ENCODE data around the gene LRP1B.
"Not testable (repeated sequence)": the region's sequence is repeated elsewhere in the genome, so short reads cannot be mapped to it uniquely, and the experiment has no call there.

The LRP1B gene

GRCh38 chr2:142088058-142088568 lies 42.7 kb downstream of the LRP1B start:
- DNase-seq (ENCODE audit: extremely low read depth, low read depth) = no peak
- no peak for TF ChIP-seq CTCF (IDR thresholded peaks at IDR 0.05; ENCODE audit: low read depth, low read length)

- DNase-seq (ENCODE audit: extremely low read depth, low read depth) = not testable (repeated sequence)
These were observed 43.2 kb downstream of the LRP1B start for GRCh38 chr2:142087585-142087984.

- no peak for DNase-seq (ENCODE audit: extremely low read depth, low read depth)
These were observed 48.4 kb downstream of the LRP1B start for GRCh38 chr2:142082368-142082767.

GRCh38 chr2:142076317-142076716 lies 54.5 kb downstream of the LRP1B start:
- DNase-seq (ENCODE audit: extremely low read depth, low read depth) = no peak

More at GRCh38 chr2:142082368-142082767, 48.4 kb downstream of the LRP1B start:
- TF ChIP-seq CTCF (IDR thresholded peaks at IDR 0.05; ENCODE audit: low read depth, low read length) = no peak

GRCh38 chr2:142075826-142076225 lies 55.0 kb downstream of the LRP1B start:
- no peak for DNase-seq (ENCODE audit: extremely low read depth, low read depth)
- TF ChIP-seq CTCF (IDR thresholded peaks at IDR 0.05; ENCODE audit: low read depth, low read length) = no peak

More at GRCh38 chr2:142076317-142076716, 54.5 kb downstream of the LRP1B start:
- no peak for TF ChIP-seq CTCF (IDR thresholded peaks at IDR 0.05; ENCODE audit: low read depth, low read length)

GRCh38 chr2:142069251-142069888 lies 61.4 kb downstream of the LRP1B start:
- TF ChIP-seq CTCF (IDR thresholded peaks at IDR 0.05; ENCODE audit: low read depth, low read length) = no peak
- DNase-seq (ENCODE audit: extremely low read depth, low read depth) = no peak

GRCh38 chr2:142065700-142066099 lies 65.1 kb downstream of the LRP1B start:
- TF ChIP-seq CTCF (IDR thresholded peaks at IDR 0.05; ENCODE audit: low read depth, low read length) = no peak
- no peak for DNase-seq (ENCODE audit: extremely low read depth, low read depth)

- DNase-seq (ENCODE audit: extremely low read depth, low read depth) = no peak
- TF ChIP-seq CTCF (IDR thresholded peaks at IDR 0.05; ENCODE audit: low read depth, low read length) = no peak
These were observed 65.7 kb downstream of the LRP1B start for GRCh38 chr2:142065156-142065555.

All from AG09319 (cell line).